GM18909 (cell line): ENCODE measurements around the gene PRRC2C.
"Not testable (repeated sequence)": the region's sequence is repeated elsewhere in the genome, so short reads cannot be mapped to it uniquely, and the experiment has no call there.

Source experiments
- ATAC-seq: cut with Tn5 transposase; IDR thresholded peaks from one replicate; pipeline ENCODE4 v1.9.1; 2021; ENCODE audit warnings: mild to moderate bottlenecking; ENCODE audit not compliant: unreplicated experiment, poor library complexity

PRRC2C gene

GRCh38 chr1:171485375-171486047 is at the start of gene PRRC2C:
TSS of gene PRRC2C (plus strand) at chr1:171485530. CDS start at chr1:171512089, 26,559 bp downstream.
- ATAC-seq = peak; percentile 96

DNA sequence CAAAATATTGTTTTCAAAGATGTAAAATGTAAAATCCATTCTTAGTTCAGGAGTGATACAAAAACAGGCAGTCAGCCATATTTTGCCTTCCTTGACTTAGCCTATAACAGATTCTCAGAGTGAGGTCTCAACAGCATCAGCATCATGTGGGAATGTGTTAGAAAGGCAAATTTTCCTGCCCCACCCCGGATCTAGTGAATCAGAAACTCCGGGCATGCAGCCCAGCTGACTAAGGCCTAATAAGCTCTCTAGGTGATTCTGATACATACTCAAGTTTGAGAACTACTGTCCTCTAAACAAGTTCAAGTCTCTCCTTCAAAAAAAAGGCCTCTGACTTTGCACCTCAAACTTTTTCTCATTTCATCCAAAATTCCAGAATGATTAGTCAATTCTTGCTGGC is 46.9 kb upstream of the PRRC2C start:
- no peak for ATAC-seq

GRCh38 chr1:171440201-171440600 is 45.1 kb upstream of the PRRC2C start:
- not testable (repeated sequence) for ATAC-seq

GRCh38 chr1:171441278-171441895 is 43.9 kb upstream of the PRRC2C start:
- not testable (repeated sequence) for ATAC-seq

DNA sequence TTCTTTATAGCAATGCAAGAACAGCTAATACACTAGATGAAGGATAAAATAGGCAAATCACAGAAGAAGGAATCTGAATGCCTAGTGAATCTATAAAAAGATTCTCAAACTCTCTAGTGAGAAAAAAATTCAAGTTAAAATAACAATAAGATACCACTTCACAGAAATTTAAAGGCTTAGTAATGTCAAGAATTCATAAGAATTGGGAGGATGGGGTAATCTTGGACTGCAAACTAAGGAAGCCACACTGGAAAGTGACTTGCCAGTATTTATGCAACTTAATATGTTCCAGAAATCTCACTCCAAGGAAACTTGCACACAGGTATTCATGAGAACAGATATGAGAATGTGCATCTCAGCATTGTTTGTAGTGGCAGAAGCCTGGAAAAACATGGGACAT is 38.9 kb upstream of the PRRC2C start:
- ATAC-seq = no peak

DNA sequence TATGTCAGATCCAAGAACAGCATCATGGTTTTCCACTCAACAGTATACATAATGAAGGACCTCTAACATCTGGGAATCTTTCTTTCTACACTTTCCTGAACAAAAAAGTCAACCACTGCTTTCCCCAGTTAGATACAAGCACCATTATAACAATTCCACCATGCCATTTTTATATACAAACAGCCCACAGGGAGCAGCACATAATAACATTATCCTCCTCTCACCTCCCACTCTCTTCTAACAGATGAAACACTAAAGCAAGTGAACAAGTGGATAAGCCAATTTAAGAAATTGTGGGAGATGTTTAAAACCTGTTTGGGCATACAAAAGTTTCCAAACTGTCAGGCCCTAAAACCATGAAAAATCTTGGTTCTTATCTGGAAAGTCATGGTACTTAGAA is 29.4 kb upstream of the PRRC2C start:
- ATAC-seq = no peak

- no peak for ATAC-seq
Measured at GRCh38 chr1:171457412-171457811, 27.9 kb upstream of the PRRC2C start.

DNA sequence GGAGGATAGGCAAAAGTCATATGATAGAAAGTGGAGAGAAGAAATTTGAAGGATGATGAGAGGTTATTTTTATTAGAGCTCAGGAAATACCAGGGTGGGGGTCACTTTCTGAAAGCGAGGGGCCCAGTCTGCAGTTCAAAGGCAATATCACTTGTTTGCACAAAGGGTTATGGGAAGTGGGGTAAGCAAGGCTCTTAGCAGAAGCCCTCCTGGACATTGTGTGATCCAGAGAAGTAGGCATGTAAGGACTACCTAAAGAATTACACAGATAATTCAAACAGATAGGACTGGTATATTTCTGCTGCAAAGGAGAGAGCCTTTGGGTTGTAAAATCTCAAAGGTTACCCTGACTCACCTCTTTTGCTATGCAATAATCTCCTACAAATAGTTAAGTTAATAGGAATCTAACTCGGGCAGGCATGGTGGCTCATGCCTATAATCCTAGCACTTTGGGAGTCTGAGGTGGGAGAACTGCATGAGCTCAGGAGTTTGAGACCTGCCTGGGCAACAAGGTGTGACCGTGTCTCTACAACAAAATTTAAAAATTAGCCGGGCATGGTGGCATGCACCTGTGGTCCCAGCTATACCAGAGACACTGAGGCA is 25.2 kb upstream of the PRRC2C start:
- ATAC-seq = no peak

- ATAC-seq = no peak
Measured at GRCh38 chr1:171467626-171468025, 17.7 kb upstream of the PRRC2C start.

- ATAC-seq = peak; percentile 57
Measured at GRCh38 chr1:171468120-171468750, 17.1 kb upstream of the PRRC2C start.

- ATAC-seq = no peak
Measured at GRCh38 chr1:171470726-171471125, 14.6 kb upstream of the PRRC2C start.

- peak; percentile 77 for ATAC-seq
Measured at GRCh38 chr1:171472183-171472647, 13.1 kb upstream of the PRRC2C start.

DNA sequence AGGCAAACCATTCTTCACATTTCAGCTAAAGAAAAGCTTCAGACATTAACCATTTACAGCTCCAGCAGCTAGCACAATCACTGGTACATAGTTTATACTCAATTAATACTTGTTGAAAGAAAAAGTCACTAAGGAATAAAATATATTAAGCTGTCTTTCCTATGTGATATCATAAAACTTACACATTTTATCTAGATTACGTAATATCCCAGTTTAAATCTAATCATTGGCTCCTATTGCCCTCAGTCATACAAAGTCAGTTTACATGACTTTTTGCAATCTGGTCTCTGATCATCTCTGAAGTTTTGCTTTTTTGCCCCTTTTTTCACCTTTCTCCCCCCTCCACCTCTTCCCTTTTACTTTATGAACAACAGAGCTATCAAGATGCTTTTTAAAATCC is 8.5 kb upstream of the PRRC2C start:
- no peak for ATAC-seq

- ATAC-seq = no peak
Measured at GRCh38 chr1:171477804-171478203, 7.5 kb upstream of the PRRC2C start.

DNA sequence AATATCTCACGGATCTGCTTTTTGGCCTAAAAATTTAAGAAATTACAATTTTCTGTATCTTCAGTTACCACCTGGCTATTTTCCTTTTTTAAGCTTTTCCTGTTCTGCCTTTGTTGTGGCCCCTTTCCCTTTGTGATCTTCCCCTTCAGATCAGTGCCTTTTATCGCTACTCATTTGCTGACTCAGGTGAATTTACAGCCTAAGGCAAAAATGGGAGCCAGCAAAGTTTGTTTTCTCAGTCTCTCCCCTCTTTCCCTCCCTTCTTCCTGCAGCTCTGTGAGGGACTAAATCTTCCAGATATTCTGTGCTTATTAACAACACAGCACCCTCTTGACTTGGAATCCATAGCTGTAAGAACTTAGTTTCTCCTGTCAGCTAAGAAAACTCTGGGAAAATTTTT is 5.3 kb upstream of the PRRC2C start:
- no peak for ATAC-seq

DNA sequence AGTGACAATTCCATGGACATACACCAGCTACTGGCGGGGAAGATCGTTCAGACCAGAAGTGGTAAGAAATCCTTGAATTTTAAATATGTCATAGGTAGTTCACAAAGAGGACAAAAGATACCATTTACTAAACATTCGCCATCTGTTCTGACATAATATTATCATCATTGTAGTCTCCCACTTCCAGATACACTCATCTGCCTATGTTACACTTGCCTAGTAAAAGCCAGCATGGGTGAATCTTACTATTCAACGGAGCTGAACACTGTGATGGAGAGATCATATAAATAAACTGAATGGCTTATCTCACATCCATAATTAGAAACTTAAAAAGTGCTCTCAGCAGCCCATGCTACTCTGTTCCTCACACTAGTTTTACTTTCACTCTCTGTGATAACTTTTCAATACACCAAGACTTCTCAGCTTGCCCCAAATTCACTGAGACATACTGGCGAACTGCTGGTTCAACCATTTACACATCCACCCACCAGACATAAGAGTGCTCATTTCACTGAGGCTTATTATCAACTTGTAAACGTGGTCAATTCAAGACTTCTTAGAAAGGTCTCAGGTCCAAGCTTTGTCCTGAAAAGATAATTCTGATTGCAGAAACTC is 463 bp upstream of the PRRC2C start:
- ATAC-seq = peak; percentile 66

DNA sequence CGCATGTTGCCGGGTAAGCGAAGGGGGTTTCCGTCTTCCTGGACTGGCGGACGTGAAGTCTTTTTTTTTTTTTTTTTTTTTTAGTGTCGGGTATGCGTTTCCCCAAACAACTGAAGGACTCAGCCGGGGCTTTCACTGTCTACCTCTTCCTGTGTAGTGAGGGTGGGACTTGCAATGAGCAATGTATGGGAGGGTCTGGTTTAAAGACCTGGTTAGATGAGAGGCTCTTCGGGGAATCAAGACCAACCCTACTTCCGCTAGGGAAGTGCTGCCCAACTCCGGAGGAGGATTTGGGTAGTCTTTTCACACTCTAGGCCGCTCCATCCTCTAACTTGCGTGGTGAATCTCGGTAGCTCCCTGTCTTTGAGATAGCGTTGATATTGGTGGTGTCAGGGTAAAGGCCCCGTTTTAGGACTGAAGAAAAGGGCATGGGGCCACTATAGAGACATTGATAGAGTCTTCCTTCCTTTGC is 754 bp downstream of the PRRC2C start:
- ATAC-seq = peak; percentile 45

GRCh38 chr1:171487038-171487437 is 1.7 kb downstream of the PRRC2C start:
- ATAC-seq = no peak

DNA sequence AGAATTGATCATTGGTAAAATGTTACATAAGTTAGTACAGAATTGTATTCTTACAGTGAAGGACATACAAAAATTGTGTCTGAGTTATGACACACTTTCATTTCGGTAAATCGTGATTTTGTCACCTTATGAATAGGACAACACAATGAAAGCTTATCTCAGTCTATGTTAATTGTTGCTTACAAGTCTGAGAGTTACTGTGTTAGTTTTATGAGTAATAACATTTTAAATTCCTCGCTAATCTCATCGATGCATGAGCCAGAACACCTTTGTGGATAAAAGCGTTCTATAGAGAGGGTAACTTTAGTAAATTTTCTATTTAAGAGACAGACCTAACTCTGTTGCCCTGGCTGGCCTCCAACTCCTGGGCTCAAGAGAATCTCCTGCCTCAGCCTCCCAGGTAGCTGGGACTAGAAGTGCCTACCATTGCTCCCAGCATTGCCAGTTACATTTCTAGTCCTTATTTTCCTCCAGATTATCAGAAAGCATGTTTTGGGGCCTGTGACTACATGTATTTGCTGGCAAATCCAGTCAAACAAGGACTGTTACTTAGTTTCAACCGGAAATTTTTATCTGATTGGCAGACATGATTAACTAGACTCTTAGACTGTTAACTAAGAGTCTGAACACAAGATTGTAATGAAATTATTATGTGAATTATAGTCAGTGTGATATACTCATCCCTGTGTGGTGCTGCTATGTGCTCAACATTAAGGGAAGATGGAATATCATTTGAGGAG is 3.0 kb downstream of the PRRC2C start:
- no peak for ATAC-seq

GRCh38 chr1:171494076-171494475 is 8.7 kb downstream of the PRRC2C start:
- no peak for ATAC-seq
